ENCODE measurements around the gene HTR6. TPM values are rescaled to one million over a fixed set of nuclear protein-coding genes. Genes with fewer than 3 reads are reported as not detected.

HTR6 gene
- total RNA-seq, 4 donors from 2014 or later, result not detected

DNA sequence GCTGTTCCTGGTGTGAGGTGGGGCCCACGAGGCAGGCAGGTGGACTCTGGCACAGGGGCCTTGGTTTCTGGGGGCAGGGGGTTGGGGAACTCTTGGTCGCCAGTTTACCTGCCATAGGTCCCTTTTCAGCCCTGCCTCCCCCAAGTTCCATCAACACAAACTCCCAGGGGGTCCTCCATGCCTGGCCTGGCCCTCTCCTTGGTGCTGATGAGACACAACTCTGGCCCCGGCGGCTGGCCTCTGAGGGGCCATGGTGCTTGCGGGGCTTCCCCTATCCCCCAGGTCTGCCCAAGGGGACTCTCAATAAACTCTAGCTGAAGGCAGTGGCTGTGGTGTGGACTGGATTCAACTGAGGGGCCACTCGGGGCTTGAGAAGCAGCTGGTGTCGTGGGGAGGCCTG, 16.0 kb downstream of the HTR6 start:
- TF ChIP-seq, protein P1, sequence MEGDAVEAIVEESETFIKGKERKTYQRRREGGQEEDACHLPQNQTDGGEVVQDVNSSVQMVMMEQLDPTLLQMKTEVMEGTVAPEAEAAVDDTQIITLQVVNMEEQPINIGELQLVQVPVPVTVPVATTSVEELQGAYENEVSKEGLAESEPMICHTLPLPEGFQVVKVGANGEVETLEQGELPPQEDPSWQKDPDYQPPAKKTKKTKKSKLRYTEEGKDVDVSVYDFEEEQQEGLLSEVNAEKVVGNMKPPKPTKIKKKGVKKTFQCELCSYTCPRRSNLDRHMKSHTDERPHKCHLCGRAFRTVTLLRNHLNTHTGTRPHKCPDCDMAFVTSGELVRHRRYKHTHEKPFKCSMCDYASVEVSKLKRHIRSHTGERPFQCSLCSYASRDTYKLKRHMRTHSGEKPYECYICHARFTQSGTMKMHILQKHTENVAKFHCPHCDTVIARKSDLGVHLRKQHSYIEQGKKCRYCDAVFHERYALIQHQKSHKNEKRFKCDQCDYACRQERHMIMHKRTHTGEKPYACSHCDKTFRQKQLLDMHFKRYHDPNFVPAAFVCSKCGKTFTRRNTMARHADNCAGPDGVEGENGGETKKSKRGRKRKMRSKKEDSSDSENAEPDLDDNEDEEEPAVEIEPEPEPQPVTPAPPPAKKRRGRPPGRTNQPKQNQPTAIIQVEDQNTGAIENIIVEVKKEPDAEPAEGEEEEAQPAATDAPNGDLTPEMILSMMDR (IDR thresholded peaks at IDR 0.05), result no peak
- TF ChIP-seq POLR2A (IDR thresholded peaks at IDR 0.05), result no peak
- Histone ChIP-seq H3K27me3 (no peaks in the 10 kb centered on the region), H3K27ac (no peak overlapping the region), H3K36me3 (peaks cover 0 to 46% (median 0%) of the 10 kb centered on the region in 3 donors), H3K4me3 (no peak overlapping the region), H3K4me1 (peaks cover 0 to 8% (median 0%) of the 10 kb centered on the region in 4 donors), H3K9me3 (no peaks in the 10 kb centered on the region)
- WGBS, 2 donors, result 65 to 78% methylated on average over 6 to 7 of the region's 7 CpGs
- no peak for DNase-seq (ENCODE audit: low spot score in 2 of 2)

DNA sequence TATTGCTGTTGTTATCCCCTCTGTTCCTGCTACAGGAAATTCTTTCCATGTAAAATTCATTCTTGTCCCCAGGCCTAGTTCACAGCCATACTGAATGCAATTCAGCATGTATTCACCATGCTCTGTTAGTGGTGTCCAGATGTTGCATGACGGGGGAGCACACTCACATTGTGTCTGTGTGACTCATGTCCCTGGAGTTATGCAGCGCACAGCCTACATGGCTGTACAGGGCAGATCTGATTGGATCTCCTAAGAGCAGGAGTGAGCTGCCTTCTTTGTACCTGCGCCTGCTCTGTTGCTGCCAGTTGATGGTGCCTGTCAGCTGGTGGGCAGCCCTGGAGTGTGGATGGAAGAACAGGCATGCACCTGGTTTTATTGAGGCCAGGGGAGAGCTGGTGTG, 17.6 kb downstream of the HTR6 start:
- H3K36me3 ChIP-seq, result peaks cover 0 to 61% (median 0%) of the 10 kb centered on the region in 3 donors
- H3K4me3 ChIP-seq, result no peak overlapping the region
- H3K27me3 ChIP-seq, result no peaks in the 10 kb centered on the region
- H3K4me1 ChIP-seq, result no peaks in the 10 kb centered on the region
- WGBS, 2 donors, result 74 to 93% methylated on average over 3 of the region's 3 CpGs
- TF ChIP-seq EP300 (IDR thresholded peaks at IDR 0.05) (no peak), POLR2A (IDR thresholded peaks at IDR 0.05) (no peak)
- TF ChIP-seq, protein P1 (IDR thresholded peaks at IDR 0.05), result no peak
- no peak overlapping the region for H3K27ac ChIP-seq
- DNase-seq (ENCODE audit: low spot score in 2 of 2), result no peak
- peaks cover 0 to under 1% (median 0%) of the 10 kb centered on the region in 4 donors for H3K9me3 ChIP-seq

DNA sequence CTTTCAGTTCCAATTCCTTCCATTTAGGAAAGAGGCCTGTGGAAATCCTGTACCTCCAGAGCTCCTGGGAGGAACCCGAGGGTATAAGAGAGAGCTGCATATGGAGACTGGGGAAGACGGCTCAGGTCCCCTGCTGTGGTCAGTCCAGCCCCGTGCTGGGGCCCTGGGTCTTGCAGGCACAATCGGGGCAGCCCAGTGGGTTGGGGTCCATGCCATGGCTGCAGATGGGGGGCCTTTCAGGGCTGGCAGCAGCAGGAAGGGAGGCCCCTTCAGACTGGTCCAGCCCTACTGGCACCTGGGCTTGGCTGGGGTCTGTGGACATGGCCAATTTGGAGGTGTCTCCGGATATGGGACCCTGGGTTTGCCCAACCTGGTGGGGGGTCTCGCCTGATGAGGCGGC, 18.2 kb downstream of the HTR6 start:
- TF ChIP-seq, protein P1 (IDR thresholded peaks at IDR 0.05), result no peak
- Histone ChIP-seq H3K27me3 (no peaks in the 10 kb centered on the region), H3K4me1 (no peaks in the 10 kb centered on the region), H3K27ac (no peak overlapping the region), H3K36me3 (peaks cover 0 to 67% (median 0%) of the 10 kb centered on the region in 3 donors), H3K4me3 (no peak overlapping the region), H3K9me3 (peaks cover 0 to 5% (median 0%) of the 10 kb centered on the region in 4 donors)
- no peak for DNase-seq (ENCODE audit: low spot score in 2 of 2)
- 55 to 78% methylated on average over 6 of the region's 7 CpGs for WGBS, 2 donors

GRCh38 chr1:19683351-19683750, 18.7 kb downstream of the HTR6 start:
- H3K4me3 ChIP-seq, result no peak overlapping the region
- H3K4me1 ChIP-seq, result no peaks in the 10 kb centered on the region
- DNase-seq (ENCODE audit: low spot score in 2 of 2), result no peak
- WGBS, 2 donors, result 81 to 84% methylated on average over 2 to 5 of the region's 8 CpGs
- peaks cover 0 to 5% (median 0%) of the 10 kb centered on the region in 4 donors for H3K9me3 ChIP-seq
- peaks cover 0 to 72% (median 0%) of the 10 kb centered on the region in 3 donors for H3K36me3 ChIP-seq
- TF ChIP-seq POLR2A (IDR thresholded peaks at IDR 0.05) (no peak), EP300 (IDR thresholded peaks at IDR 0.05) (no peak)
- TF ChIP-seq, protein P1 (IDR thresholded peaks at IDR 0.05), result no peak
- no peak overlapping the region for H3K27ac ChIP-seq
- H3K27me3 ChIP-seq, result no peaks in the 10 kb centered on the region

DNA sequence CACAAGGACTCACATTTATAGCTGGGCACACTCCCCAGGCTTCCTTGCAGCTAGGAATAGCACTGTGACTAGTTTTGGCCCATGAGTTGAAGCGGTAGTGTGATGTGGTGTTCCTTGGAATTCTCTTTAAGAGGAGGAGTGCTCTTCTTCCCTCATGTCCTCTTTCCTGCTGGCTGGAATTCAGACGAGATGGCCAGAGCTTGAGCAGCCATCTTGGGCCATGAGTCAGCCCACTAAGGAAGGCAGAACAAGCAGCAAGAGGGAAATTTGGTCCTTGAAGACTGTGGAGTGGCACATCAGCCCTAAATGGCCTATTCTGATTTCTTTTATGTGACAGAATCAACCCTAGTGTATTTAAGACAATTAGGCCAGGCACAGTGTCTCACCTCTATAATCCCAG, 20.0 kb downstream of the HTR6 start:
- Histone ChIP-seq H3K36me3 (peaks cover 0 to 84% (median 0%) of the 10 kb centered on the region in 3 donors), H3K4me3 (no peak overlapping the region), H3K9me3 (peaks cover 0 to 5% (median 0%) of the 10 kb centered on the region in 4 donors), H3K4me1 (no peaks in the 10 kb centered on the region), H3K27me3 (no peaks in the 10 kb centered on the region), H3K27ac (no peak overlapping the region)
- TF ChIP-seq POLR2A (IDR thresholded peaks at IDR 0.05) (no peak), EP300 (IDR thresholded peaks at IDR 0.05) (no peak)
- TF ChIP-seq, protein P1 (IDR thresholded peaks at IDR 0.05), result no peak
- 91 to 96% methylated on average over 2 of the region's 2 CpGs for WGBS, 2 donors
- no peak for DNase-seq (ENCODE audit: low spot score in 2 of 2)

Measured in tibial nerve (tissue), 4 donors.